Mesendoderm (in vitro differentiated cells): ENCODE measurements around the gene SH3BP1. TPM values are rescaled to one million over a fixed set of nuclear protein-coding genes. Genes with fewer than 3 reads are reported as not detected.

Experiments
- DNase-seq: peaks from one replicate; pipeline ENCODE4 v3.0.0; 2013
- H2AK5ac ChIP-seq: 2 replicates; pipeline ENCODE4 v1.6.1; 2013; ENCODE audit warnings: low read length, inconsistent platforms
- H2BK120ac ChIP-seq: 2 replicates; pipeline ENCODE4 v1.6.1; 2013; ENCODE audit warnings: low read depth, mild to moderate bottlenecking, low read length, moderate library complexity, mixed read lengths
- H2BK15ac ChIP-seq: replicated peaks from 2 replicates; pipeline ENCODE4 v1.6.1; 2013; ENCODE audit warnings: low read depth, mild to moderate bottlenecking, moderate library complexity
- H2BK5ac ChIP-seq: 2 replicates; pipeline ENCODE4 v1.6.1; 2013; ENCODE audit warnings: low read length, inconsistent platforms
- H3K18ac ChIP-seq: 2 replicates; pipeline ENCODE4 v1.6.1; 2013; ENCODE audit warnings: mild to moderate bottlenecking, low read length, mixed read lengths
- H3K23ac ChIP-seq: one replicate; pipeline ENCODE4 v1.6.1; 2013; ENCODE audit warnings: low read length
- H3K27ac ChIP-seq: 2 replicates; pipeline ENCODE4 v1.5.1; 2013; ENCODE audit warnings: low read depth, mild to moderate bottlenecking, inconsistent platforms, low read length, moderate library complexity
- H3K27me3 ChIP-seq: 2 replicates; pipeline ENCODE4 v1.6.1; 2013; ENCODE audit warnings: low read length, control low read depth, mild to moderate bottlenecking, inconsistent platforms; ENCODE audit not compliant: insufficient read depth, poor library complexity
- H3K36me3 ChIP-seq: 2 replicates; pipeline ENCODE4 v1.6.1; 2013; ENCODE audit warnings: low read length, inconsistent platforms; ENCODE audit not compliant: control insufficient read depth, insufficient read depth
- H3K4ac ChIP-seq: one replicate; pipeline ENCODE4 v1.6.1; 2013; ENCODE audit warnings: low read depth, mild to moderate bottlenecking, low read length, moderate library complexity
- H3K4me1 ChIP-seq: 2 replicates; pipeline ENCODE4 v1.6.1; 2013; ENCODE audit warnings: low read depth, low read length, inconsistent platforms; ENCODE audit not compliant: control insufficient read depth
- H3K4me2 ChIP-seq: 2 replicates; pipeline ENCODE4 v1.6.1; 2013; ENCODE audit warnings: low read length
- H3K4me3 ChIP-seq: 2 replicates; pipeline ENCODE4 v1.5.1; 2013; ENCODE audit warnings: mild to moderate bottlenecking, low read length
- H3K56ac ChIP-seq: one replicate; pipeline ENCODE4 v1.6.1; 2013; ENCODE audit warnings: low read length
- H3K79me1 ChIP-seq: 2 replicates; pipeline ENCODE4 v1.6.1; 2013; ENCODE audit warnings: low read length, inconsistent platforms
- H3K79me2 ChIP-seq: 2 replicates; pipeline ENCODE4 v1.6.1; 2013; ENCODE audit warnings: mild to moderate bottlenecking, low read length; ENCODE audit not compliant: control insufficient read depth, insufficient read depth
- H3K9ac ChIP-seq: 2 replicates; pipeline ENCODE4 v1.6.1; 2013; ENCODE audit warnings: low read length, inconsistent platforms
- H4K5ac ChIP-seq: one replicate; pipeline ENCODE4 v1.6.1; 2013; ENCODE audit warnings: low read length
- H4K8ac ChIP-seq: one replicate; pipeline ENCODE4 v1.6.1; 2013; ENCODE audit warnings: low read depth, mild to moderate bottlenecking, control low read depth, low read length, moderate library complexity
- WGBS: extraction: QIAGEN DNeasy Blood & Tissue Kit; methylation state at CpG from one replicate; pipeline ENCODE4 v1.1.7; 2013; ENCODE audit warnings: low lambda C conversion rate, missing lambda C conversion rate; ENCODE audit not compliant: insufficient coverage; ENCODE audit errors: extremely low coverage; 5-methylcytosine and 5-hydroxymethylcytosine counted together
- small RNA-seq: library from polyadenylated mRNA; stranded (forward); fragments of <200 nt; extraction: miRNeasy Mini kit (QIAGEN cat#:217004); gene quantifications from one replicate; pipeline ENCODE3, GENCODE V24; 2013; ENCODE audit not compliant: insufficient read depth

Gene SH3BP1

GRCh38 chr22:37703906-37704305 is 64.4 kb downstream of the SH3BP1 start:
- Histone ChIP-seq H3K79me1 (no peaks in the 10 kb centered on the region), H3K9ac (no peak overlapping the region), H3K56ac (no peak overlapping the region), H3K27me3 (no peaks in the 10 kb centered on the region), H2BK5ac (no peak overlapping the region), H3K4me3 (no peak overlapping the region), H3K27ac (no peak overlapping the region), H3K79me2 (no peaks in the 10 kb centered on the region), H3K4ac (no peak overlapping the region), H3K4me1 (no peaks in the 10 kb centered on the region), H2AK5ac (no peak overlapping the region), H4K8ac (no peak overlapping the region), H3K18ac (no peak overlapping the region), H3K4me2 (no peak overlapping the region), H3K23ac (no peak overlapping the region), H4K5ac (no peak overlapping the region), H2BK15ac (no peak overlapping the region), H3K36me3 (peaks cover 4% of the 10 kb centered on the region), H2BK120ac (no peak overlapping the region)
- no CpG with 5 or more reads among the region's 7 CpGs for WGBS
- DNase-seq: no peak

- H3K27ac ChIP-seq: no peak overlapping the region
- no peak overlapping the region for H2BK5ac ChIP-seq
- no peak overlapping the region for H3K56ac ChIP-seq
- H3K36me3 ChIP-seq: peaks cover 4% of the 10 kb centered on the region
- no peaks in the 10 kb centered on the region for H3K27me3 ChIP-seq
- no peak overlapping the region for H2AK5ac ChIP-seq
- H4K8ac ChIP-seq: no peak overlapping the region
- no peaks in the 10 kb centered on the region for H3K79me2 ChIP-seq
- DNase-seq: no peak
- H3K4me3 ChIP-seq: no peak overlapping the region
- no peaks in the 10 kb centered on the region for H3K4me1 ChIP-seq
- H3K79me1 ChIP-seq: no peaks in the 10 kb centered on the region
- no peak overlapping the region for H4K5ac ChIP-seq
- no peak overlapping the region for H3K23ac ChIP-seq
- no peak overlapping the region for H2BK120ac ChIP-seq
- H3K4me2 ChIP-seq: no peak overlapping the region
- H3K9ac ChIP-seq: no peak overlapping the region
- H3K18ac ChIP-seq: no peak overlapping the region
- no peak overlapping the region for H2BK15ac ChIP-seq
- WGBS: no CpG with 5 or more reads among the region's 3 CpGs
- no peak overlapping the region for H3K4ac ChIP-seq
Observed at GRCh38 chr22:37704645-37705044, 65.2 kb downstream of the SH3BP1 start.

GRCh38 chr22:37705205-37705604 is 65.7 kb downstream of the SH3BP1 start:
- Histone ChIP-seq H2BK120ac (no peak overlapping the region), H3K23ac (no peak overlapping the region), H3K4me3 (no peak overlapping the region), H2BK15ac (no peak overlapping the region), H4K5ac (no peak overlapping the region), H3K36me3 (peaks cover 4% of the 10 kb centered on the region), H3K79me2 (no peaks in the 10 kb centered on the region), H3K9ac (no peak overlapping the region), H3K79me1 (no peaks in the 10 kb centered on the region), H2BK5ac (no peak overlapping the region), H2AK5ac (no peak overlapping the region), H3K27ac (no peak overlapping the region), H3K18ac (no peak overlapping the region), H3K4ac (no peak overlapping the region), H4K8ac (no peak overlapping the region), H3K4me2 (no peak overlapping the region), H3K4me1 (no peaks in the 10 kb centered on the region), H3K56ac (no peak overlapping the region), H3K27me3 (no peaks in the 10 kb centered on the region)
- WGBS: no CpG with 5 or more reads among the region's 3 CpGs
- no peak for DNase-seq

Small RNA genes within 50 kb of the gene (small RNA-seq; reads per million reads assigned to genes)
- not detected for gene RN7SL385P
